Osteocyte (in vitro differentiated cells): ENCODE data around the gene CADM1. TPM values are rescaled to one million over a fixed set of nuclear protein-coding genes. Genes with fewer than 3 reads are reported as not detected.

ENCODE experiments used
- DNase-seq: peaks from one replicate; pipeline ENCODE4 v3.0.0; 2021; ENCODE audit warnings: mixed read lengths; ENCODE audit not compliant: unreplicated experiment; ENCODE audit errors: extremely low spot score
- H3K27ac Mint-ChIP-seq: one replicate; pipeline ENCODE4 v1.8.0; 2021; ENCODE audit warnings: mild to moderate bottlenecking, mixed read lengths; ENCODE audit not compliant: unreplicated experiment
- H3K27me3 Mint-ChIP-seq: one replicate; pipeline ENCODE4 v1.8.0; 2021; ENCODE audit warnings: mixed read lengths; ENCODE audit not compliant: unreplicated experiment
- H3K36me3 Mint-ChIP-seq: one replicate; pipeline ENCODE4 v1.8.0; 2021; ENCODE audit warnings: mixed read lengths; ENCODE audit not compliant: unreplicated experiment
- H3K4me1 Mint-ChIP-seq: one replicate; pipeline ENCODE4 v1.8.0; 2021; ENCODE audit warnings: mixed read lengths; ENCODE audit not compliant: unreplicated experiment
- H3K4me3 Mint-ChIP-seq: one replicate; pipeline ENCODE4 v1.8.0; 2021; ENCODE audit warnings: mild to moderate bottlenecking, moderate library complexity, mixed read lengths; ENCODE audit not compliant: unreplicated experiment
- H3K9me3 Mint-ChIP-seq: one replicate; pipeline ENCODE4 v1.8.0; 2021; ENCODE audit warnings: mixed read lengths; ENCODE audit not compliant: unreplicated experiment
- total RNA-seq: library from RNA; stranded (reverse); gene quantifications from 2 replicates; pipeline ENCODE4 v1.2.1, GENCODE V29; 2021
- TF ChIP-seq, protein P1 (sequence below): fragments of 200-600 bp; sonication (generic); IDR thresholded peaks from 2 replicates; pipeline ENCODE4 v1.5.0; 2021; ENCODE audit warnings: antibody characterized with exemption, mild to moderate bottlenecking, moderate library complexity

CADM1 gene
- total RNA-seq, 1 donor from 2014 or later, result 24.2 TPM

GRCh38 chr11:115287266-115287665, 216.9 kb downstream of the CADM1 start:
- TF ChIP-seq, protein P1, sequence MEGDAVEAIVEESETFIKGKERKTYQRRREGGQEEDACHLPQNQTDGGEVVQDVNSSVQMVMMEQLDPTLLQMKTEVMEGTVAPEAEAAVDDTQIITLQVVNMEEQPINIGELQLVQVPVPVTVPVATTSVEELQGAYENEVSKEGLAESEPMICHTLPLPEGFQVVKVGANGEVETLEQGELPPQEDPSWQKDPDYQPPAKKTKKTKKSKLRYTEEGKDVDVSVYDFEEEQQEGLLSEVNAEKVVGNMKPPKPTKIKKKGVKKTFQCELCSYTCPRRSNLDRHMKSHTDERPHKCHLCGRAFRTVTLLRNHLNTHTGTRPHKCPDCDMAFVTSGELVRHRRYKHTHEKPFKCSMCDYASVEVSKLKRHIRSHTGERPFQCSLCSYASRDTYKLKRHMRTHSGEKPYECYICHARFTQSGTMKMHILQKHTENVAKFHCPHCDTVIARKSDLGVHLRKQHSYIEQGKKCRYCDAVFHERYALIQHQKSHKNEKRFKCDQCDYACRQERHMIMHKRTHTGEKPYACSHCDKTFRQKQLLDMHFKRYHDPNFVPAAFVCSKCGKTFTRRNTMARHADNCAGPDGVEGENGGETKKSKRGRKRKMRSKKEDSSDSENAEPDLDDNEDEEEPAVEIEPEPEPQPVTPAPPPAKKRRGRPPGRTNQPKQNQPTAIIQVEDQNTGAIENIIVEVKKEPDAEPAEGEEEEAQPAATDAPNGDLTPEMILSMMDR, result no peak
- DNase-seq, result no peak
- Mint-ChIP-seq H3K27ac (no peak overlapping the region), H3K9me3 (no peaks in the 10 kb centered on the region), H3K36me3 (no peaks in the 10 kb centered on the region), H3K4me3 (no peak overlapping the region), H3K27me3 (no peaks in the 10 kb centered on the region), H3K4me1 (peaks cover 11% of the 10 kb centered on the region)

GRCh38 chr11:115286614-115287013, 217.6 kb downstream of the CADM1 start:
- no peaks in the 10 kb centered on the region for H3K9me3 Mint-ChIP-seq
- no peak overlapping the region for H3K27ac Mint-ChIP-seq
- H3K4me3 Mint-ChIP-seq, result no peak overlapping the region
- no peaks in the 10 kb centered on the region for H3K27me3 Mint-ChIP-seq
- H3K36me3 Mint-ChIP-seq, result no peaks in the 10 kb centered on the region
- no peak for DNase-seq
- TF ChIP-seq, protein P1, result no peak
- H3K4me1 Mint-ChIP-seq, result peaks cover 11% of the 10 kb centered on the region

- peaks cover 15% of the 10 kb centered on the region for H3K4me1 Mint-ChIP-seq
- no peaks in the 10 kb centered on the region for H3K27me3 Mint-ChIP-seq
- no peak overlapping the region for H3K27ac Mint-ChIP-seq
- no peaks in the 10 kb centered on the region for H3K36me3 Mint-ChIP-seq
- TF ChIP-seq, protein P1, result no peak
- H3K9me3 Mint-ChIP-seq, result no peaks in the 10 kb centered on the region
- no peak for DNase-seq
- H3K4me3 Mint-ChIP-seq, result no peak overlapping the region
Measured at GRCh38 chr11:115284773-115285172, 219.4 kb downstream of the CADM1 start.

- Mint-ChIP-seq H3K4me3 (no peak overlapping the region), H3K27me3 (peaks cover 1% of the 10 kb centered on the region), H3K9me3 (no peaks in the 10 kb centered on the region), H3K27ac (no peak overlapping the region), H3K36me3 (no peaks in the 10 kb centered on the region), H3K4me1 (peaks cover 17% of the 10 kb centered on the region)
- TF ChIP-seq, protein P1, result no peak
- no peak for DNase-seq
Measured at GRCh38 chr11:115282923-115283322, 221.3 kb downstream of the CADM1 start.

DNA sequence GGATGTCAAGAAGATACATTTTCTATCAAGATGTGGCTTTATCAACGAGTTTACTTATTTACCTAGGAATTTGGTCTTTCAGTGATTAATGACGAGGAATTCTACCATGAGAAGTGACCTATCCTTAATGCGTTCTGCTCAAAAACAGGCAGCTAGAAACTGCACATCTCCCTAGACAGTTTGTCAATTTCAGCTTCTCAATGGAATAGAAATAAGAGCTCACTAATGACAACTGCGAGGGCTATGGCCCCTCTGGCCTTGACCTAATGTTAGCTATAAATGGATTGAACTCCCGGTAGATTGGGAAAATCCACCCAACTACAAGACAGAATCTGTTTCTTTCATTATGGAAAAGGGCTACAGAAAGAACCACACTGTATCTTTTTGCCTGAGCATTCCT, 223.4 kb downstream of the CADM1 start:
- Mint-ChIP-seq H3K4me3 (no peak overlapping the region), H3K36me3 (no peaks in the 10 kb centered on the region), H3K27me3 (peaks cover 3% of the 10 kb centered on the region), H3K4me1 (peaks cover 16% of the 10 kb centered on the region), H3K9me3 (no peaks in the 10 kb centered on the region), H3K27ac (no peak overlapping the region)
- no peak for DNase-seq
- TF ChIP-seq, protein P1, result no peak
